GM18909 (cell line): Measurements from ENCODE around the gene RARRES2.
"Not testable (repeated sequence)": the region's sequence is repeated elsewhere in the genome, so short reads cannot be mapped to it uniquely, and the experiment has no call there.

Experiments
- ATAC-seq: cut with Tn5 transposase; IDR thresholded peaks from one replicate; pipeline ENCODE4 v1.9.1; 2021; ENCODE audit warnings: mild to moderate bottlenecking; ENCODE audit not compliant: unreplicated experiment, poor library complexity

The RARRES2 gene

DNA sequence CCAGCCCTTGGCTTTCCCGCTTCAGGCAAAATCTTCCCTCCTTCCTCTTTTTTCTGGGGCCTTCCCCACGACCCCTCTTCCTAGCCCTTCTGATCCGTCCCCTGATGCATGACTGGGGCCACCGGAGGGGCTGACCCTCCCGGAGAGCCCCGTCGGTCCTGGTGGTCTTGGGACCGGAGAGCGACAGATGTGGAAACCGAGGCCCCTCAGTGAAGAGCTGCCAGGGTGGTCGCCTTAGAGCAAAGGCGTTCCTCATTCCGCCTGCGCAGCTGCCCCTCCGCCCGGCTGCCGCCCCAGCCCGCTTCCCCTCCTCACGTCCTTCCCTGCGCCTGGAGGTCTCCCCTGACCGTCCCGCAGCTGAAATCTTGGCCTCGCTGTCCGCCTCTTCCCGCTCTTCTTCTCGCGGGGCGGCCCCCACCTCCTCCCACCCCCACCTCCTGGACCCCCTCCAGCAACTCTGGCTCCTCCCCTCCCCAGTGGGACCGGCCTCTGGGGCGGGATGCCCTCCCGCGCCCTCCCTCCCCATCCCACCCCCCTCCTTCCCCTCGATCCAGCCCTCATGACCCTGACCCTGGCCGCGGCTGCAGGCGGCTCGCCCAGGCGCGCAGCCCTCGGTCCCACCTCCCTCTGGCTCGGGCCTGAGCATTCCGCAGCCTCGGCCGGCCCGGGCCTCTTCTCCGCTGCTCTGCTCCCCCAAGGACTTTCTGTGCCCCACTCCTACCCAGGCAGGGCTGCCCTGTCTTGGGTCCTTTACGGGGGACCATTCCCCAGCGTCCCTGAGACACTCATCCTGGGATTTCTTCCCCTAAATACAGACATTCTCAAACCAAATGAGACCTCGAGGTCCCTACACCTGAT is at the start of gene RARRES2:
Gene RARRES2, minus strand, starts transcription at position 367 of the 858 bp plus-strand sequence. CDS start 1,020 bp downstream, outside the sequence.
- no peak for ATAC-seq

GRCh38 chr7:150390205-150390604 is 48.8 kb upstream of the RARRES2 start:
- ATAC-seq: no peak

- no peak for ATAC-seq
These were observed 48.0 kb upstream of the RARRES2 start for GRCh38 chr7:150389532-150389816.

DNA sequence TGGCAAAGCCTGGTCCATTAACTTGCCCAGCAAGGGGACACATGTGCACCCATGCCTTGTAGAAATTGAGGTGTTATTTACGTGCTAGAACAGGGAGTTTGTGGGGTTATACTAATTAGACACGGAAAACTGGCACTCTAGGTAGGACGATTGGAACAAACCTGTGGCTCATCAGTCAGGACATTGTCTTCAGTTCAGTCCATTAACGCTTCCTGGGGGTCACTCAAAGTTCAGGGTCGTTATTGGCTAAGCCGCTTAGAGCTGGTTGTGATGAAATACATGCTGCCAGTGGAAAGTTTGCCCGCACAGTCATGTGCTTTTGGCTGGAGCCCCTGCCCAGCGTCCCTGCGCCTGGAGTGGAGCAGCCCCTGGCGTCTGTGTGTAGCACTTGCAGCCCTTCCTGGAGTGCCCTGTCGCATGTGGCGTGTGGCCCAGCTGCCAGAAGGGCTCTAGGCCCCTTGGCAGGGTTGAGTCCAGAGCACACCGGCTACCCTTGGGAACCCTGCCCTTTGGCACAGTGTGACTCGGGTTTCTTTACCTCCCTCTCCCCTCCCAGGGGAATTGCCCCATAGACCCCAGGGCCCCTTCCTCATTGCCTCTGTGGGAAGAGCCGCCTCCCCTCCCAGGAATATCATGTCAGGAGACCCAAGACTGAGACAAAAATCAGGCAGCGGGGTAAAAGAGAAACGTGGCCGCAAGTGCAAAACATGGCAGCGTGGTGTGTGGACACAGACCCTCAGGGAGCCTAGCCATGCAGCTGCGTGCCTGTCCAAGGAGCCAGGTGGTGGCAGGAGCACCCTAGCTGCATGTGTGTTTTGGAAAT is 47.5 kb upstream of the RARRES2 start:
- no peak for ATAC-seq

DNA sequence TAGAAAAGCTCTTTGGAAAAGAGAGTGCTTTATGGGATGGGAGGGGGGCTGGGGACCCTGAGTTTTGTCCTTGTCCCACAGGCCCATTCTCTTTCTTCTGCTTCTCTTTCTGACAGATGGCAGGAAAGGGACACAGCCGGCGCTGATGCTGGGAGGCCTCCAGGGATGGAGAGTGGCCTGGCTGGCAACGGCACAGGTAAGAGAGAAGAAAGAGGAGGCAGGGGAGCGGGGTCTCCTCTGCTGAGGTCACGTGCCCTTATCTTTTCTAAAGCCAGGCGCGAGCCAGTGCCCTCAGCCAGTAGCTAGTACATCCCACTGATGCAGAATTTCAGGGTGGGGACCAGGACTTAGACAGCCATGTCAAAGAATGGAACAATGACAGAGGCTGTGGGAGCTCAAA is 46.9 kb upstream of the RARRES2 start:
- ATAC-seq: no peak

DNA sequence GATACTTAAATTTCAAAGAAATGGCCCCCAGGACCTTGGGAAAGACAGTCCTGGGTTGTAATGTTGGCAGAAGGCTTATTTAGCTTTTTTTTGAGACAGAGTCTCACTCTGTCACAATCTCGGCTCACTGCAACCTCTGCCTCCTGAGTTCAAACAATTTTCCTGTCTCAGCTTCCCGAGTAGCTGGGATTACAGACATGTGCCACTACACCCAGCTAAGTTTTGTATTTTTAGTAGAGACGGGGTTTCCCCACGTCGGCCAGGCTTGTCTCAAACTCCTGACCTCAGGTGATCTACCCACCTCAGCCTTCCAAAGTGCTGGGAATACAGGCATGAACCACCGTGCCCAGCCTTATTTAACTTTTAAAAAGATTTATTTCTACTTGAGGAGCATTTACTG is 44.5 kb upstream of the RARRES2 start:
- not testable (repeated sequence) for ATAC-seq

DNA sequence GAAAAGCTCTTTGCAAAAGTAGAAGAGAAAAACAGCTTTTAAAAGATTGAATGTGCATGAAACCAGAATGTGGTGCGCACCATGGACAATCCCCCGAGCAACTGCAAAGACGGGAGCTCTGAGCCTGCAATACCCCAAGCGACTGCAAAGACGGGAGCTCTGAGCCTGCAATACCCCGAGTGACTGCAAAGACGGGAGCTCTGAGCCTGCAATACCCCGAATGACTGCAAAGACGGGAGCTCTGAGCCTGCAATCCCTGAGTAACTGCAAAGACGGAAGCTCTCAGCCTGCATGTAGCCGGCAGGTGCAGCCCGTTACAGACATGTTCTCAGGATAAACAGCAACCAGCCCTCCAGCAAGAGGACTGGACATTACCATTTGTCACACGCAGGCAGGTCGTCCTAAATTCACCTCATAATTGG is 43.9 kb upstream of the RARRES2 start:
- ATAC-seq: no peak

GRCh38 chr7:150384406-150385301 is 43.2 kb upstream of the RARRES2 start:
- no peak for ATAC-seq

DNA sequence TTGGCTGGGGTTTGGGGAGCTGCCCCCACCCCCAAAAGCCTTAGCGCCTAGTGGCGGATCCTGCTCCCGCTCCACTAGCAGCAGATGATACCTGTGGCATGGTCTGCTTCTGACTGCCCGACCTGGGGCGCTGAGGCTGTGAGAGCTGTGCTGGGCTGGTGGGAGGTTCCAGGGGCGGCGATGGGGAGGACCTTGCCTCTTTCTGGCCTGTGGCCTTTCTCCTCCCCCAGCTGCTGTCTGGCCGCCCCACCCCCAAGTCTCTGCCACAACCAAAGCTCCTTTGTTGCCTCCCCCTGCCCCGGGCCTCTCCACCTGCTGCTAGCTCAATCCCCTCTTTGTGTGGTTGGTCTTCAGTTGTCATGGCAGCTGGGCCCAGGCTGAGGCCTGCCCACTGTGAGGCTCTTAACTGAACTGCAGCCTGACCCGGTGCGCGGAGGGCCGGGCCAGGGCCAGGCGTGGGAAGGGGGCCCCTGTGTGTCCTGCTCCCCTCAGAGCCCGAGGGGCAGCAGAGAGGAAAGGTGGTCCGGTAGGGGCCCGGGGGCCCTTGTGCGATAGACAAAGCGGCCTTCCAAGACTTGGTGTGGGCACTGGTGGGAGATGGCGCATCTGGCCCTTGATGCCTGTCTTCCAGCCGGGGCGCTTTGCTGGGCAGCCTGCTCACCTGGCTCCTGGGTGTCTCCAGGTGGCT is 42.4 kb upstream of the RARRES2 start:
- no peak for ATAC-seq

DNA sequence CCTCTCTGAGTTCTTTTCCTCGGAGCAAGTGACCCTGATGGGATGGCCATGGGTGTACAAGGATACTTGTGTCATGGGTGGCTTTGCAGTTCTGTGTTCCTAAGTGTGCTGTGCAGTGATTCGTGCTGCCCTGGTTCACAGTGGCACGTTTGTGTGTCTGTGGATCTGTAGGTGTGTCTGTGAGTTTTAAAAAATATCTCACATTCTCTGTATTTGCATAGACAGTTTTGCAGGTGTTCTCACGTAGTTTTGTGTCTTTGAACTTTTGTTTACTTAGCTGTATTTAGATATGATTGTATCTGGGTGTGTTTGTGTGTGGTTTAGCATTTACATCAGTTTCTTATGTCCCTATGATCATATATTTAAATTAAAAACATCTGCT is 41.4 kb upstream of the RARRES2 start:
- no peak for ATAC-seq

- no peak for ATAC-seq
These were observed 40.9 kb upstream of the RARRES2 start for GRCh38 chr7:150382123-150382843.

DNA sequence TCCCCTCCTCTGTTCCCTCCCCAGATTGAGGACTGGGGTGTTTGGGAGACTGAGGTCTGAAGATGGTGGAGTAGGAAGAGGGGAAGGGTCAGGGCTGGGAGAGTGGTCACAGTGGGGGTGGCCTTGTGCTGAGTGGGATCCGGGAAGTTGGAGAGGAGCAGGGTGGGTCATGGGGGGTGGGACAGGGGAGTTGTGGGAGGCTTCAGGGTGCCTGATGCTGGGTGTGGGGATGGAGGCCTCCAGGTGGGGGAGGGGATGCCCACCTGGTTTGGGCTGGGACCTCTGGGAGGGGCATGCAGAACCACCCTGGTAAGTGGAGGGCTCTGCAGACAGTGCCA is 40.3 kb upstream of the RARRES2 start:
- no peak for ATAC-seq

- no peak for ATAC-seq
These were observed 39.7 kb upstream of the RARRES2 start for GRCh38 chr7:150381096-150381495.

DNA sequence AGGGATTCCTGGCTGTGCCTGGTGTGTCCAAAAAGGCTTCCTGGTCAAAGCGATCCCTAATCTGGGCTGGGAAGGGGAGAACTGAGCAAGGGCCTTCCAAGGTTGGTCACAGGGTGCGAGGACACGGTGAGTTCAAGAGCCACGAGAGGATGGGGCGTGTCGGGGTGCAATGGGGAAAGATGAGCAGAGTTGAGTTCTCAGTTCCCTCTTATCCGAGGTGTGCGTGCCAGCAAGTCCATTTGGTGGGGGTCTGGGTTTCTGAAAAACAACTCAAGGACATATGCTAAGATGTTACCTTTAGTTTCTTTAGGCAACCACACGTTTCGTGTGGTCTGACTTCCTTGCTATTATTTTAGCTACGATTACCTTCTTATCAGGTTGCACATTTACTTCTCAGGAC is 39.0 kb upstream of the RARRES2 start:
- ATAC-seq: no peak

GRCh38 chr7:150379441-150380379 is 38.3 kb upstream of the RARRES2 start:
- no peak for ATAC-seq

GRCh38 chr7:150378853-150379440 is 37.5 kb upstream of the RARRES2 start, which contains the start of gene ZNF775:
Gene ZNF775 (plus strand): TSS chr7:150379330. CDS start chr7:150388471, 9,141 bp downstream.
- peak; percentile 85 for ATAC-seq

GRCh38 chr7:150378115-150378852 is 36.9 kb upstream of the RARRES2 start:
- peak; percentile 20 for ATAC-seq
